Neuronal stem cell (in vitro differentiated cells): ENCODE results near the gene EYS.

Source experiments
- DNase-seq: peaks from one replicate; pipeline ENCODE4 v3.0.0-alpha.2; 2013; ENCODE audit warnings: low spot score
- H2AFZ ChIP-seq: one replicate; pipeline ENCODE4 v1.6.1; 2013; ENCODE audit warnings: mild to moderate bottlenecking, low read length, inconsistent platforms
- H2AK5ac ChIP-seq: 2 replicates; pipeline ENCODE4 v1.6.1; 2013; ENCODE audit warnings: low read depth, mild to moderate bottlenecking, inconsistent platforms, low read length, moderate library complexity, mixed read lengths
- H2BK120ac ChIP-seq: 2 replicates; pipeline ENCODE4 v1.6.1; 2013; ENCODE audit warnings: low read depth, mild to moderate bottlenecking, inconsistent platforms, low read length, moderate library complexity, mixed read lengths
- H2BK12ac ChIP-seq: one replicate; pipeline ENCODE4 v1.6.1; 2013; ENCODE audit warnings: low read length, inconsistent platforms
- H2BK15ac ChIP-seq: 2 replicates; pipeline ENCODE4 v1.6.1; 2013; ENCODE audit warnings: mild to moderate bottlenecking, low read length, inconsistent platforms, mixed read lengths
- H2BK5ac ChIP-seq: one replicate; pipeline ENCODE4 v1.6.1; 2013; ENCODE audit warnings: inconsistent platforms, mild to moderate bottlenecking, low read length, moderate library complexity
- H3K14ac ChIP-seq: one replicate; pipeline ENCODE4 v1.6.1; 2013; ENCODE audit warnings: low read length, inconsistent platforms
- H3K18ac ChIP-seq: 2 replicates; pipeline ENCODE4 v1.6.1; 2013; ENCODE audit warnings: low read length, inconsistent platforms
- H3K23ac ChIP-seq: 2 replicates; pipeline ENCODE4 v1.6.1; 2013; ENCODE audit warnings: low read depth, mild to moderate bottlenecking, mixed read lengths, low read length, inconsistent platforms; ENCODE audit not compliant: poor library complexity
- H3K27ac ChIP-seq: replicated peaks from 3 replicates; pipeline ENCODE4 v1.5.1; 2013; ENCODE audit warnings: low read length, inconsistent platforms
- H3K27me3 ChIP-seq, 3 experiments: 2 replicates each; pipeline ENCODE4 v1.6.1; 2013; ENCODE audit warnings: low read length in 3 of 3, mild to moderate bottlenecking in 2 of 3, inconsistent platforms in 1 of 3, low read depth in 1 of 3, mixed read lengths in 1 of 3, moderate library complexity in 1 of 3; ENCODE audit not compliant: control insufficient read depth in 3 of 3, insufficient read depth in 3 of 3
- H3K36me3 ChIP-seq, 2 donors: replicated peaks in 1 of 2; 2 replicates each; pipeline ENCODE4 v1.6.1; 2013; ENCODE audit warnings: low read length in 2 of 2; ENCODE audit not compliant: control insufficient read depth in 2 of 2, insufficient read depth in 2 of 2
- H3K4ac ChIP-seq: 2 replicates; pipeline ENCODE4 v1.6.1; 2013; ENCODE audit warnings: inconsistent platforms, mild to moderate bottlenecking, low read length, moderate library complexity
- H3K4me1 ChIP-seq, 2 donors: 1 replicate in 1 of 2; 2 replicates in 1 of 2; pipeline ENCODE4 v1.6.1; 2013; ENCODE audit warnings: low read length in 2 of 2, low read depth in 1 of 2; ENCODE audit not compliant: control insufficient read depth in 2 of 2, insufficient read depth in 1 of 2
- H3K4me2 ChIP-seq: one replicate; pipeline ENCODE4 v1.6.1; 2013; ENCODE audit warnings: mild to moderate bottlenecking, low read length, inconsistent platforms; ENCODE audit not compliant: insufficient read depth, poor library complexity, severe bottlenecking
- H3K4me3 ChIP-seq, 2 donors: 2 replicates each; pipeline ENCODE4 v1.5.1; 2013; ENCODE audit warnings: low read length in 2 of 2, mild to moderate bottlenecking in 2 of 2, inconsistent platforms in 1 of 2, moderate library complexity in 1 of 2
- H3K79me1 ChIP-seq: one replicate; pipeline ENCODE4 v1.6.1; 2013; ENCODE audit warnings: low read depth, mild to moderate bottlenecking, inconsistent platforms, low read length, moderate library complexity
- H3K9ac ChIP-seq: one replicate; pipeline ENCODE4 v1.6.1; 2013; ENCODE audit warnings: mild to moderate bottlenecking, low read depth, low read length, inconsistent platforms; ENCODE audit not compliant: poor library complexity
- H3K9me3 ChIP-seq, 2 donors: replicated peaks in 1 of 2; 2 replicates each; pipeline versions ENCODE3 to v1.6.1; 2013; ENCODE audit warnings: low read length in 2 of 2, mild to moderate bottlenecking in 2 of 2, inconsistent platforms in 1 of 2, low read depth in 1 of 2, mixed read lengths in 1 of 2, moderate library complexity in 1 of 2; ENCODE audit not compliant: control insufficient read depth in 2 of 2, insufficient read depth in 1 of 2
- H4K8ac ChIP-seq: one replicate; pipeline ENCODE4 v1.6.1; 2013; ENCODE audit warnings: low read depth, mild to moderate bottlenecking, inconsistent platforms, low read length, moderate library complexity
- H4K91ac ChIP-seq: one replicate; pipeline ENCODE4 v1.6.1; 2013; ENCODE audit warnings: low read length, low read depth, mild to moderate bottlenecking, inconsistent platforms; ENCODE audit not compliant: poor library complexity
- WGBS, 2 donors: extraction: QIAGEN DNeasy Blood & Tissue Kit; methylation state at CpG; one replicate each; pipeline ENCODE4 v1.1.7; 2013; ENCODE audit warnings: missing lambda C conversion rate in 2 of 2, mixed read lengths in 1 of 2; ENCODE audit not compliant: insufficient read length in 2 of 2, insufficient replicate concordance in 1 of 2; ENCODE audit errors: extremely low coverage in 2 of 2; 5-methylcytosine and 5-hydroxymethylcytosine counted together

The EYS gene

GRCh38 chr6:64811119-64811518 lies 895.9 kb downstream of the EYS start:
- Histone ChIP-seq H3K4me1 (no peaks in the 10 kb centered on the region), H3K9me3 (no peaks in the 10 kb centered on the region), H3K4ac (no peak overlapping the region), H3K79me1 (no peaks in the 10 kb centered on the region), H4K8ac (no peak overlapping the region), H3K27ac (no peak overlapping the region), H2BK15ac (no peak overlapping the region), H3K14ac (no peak overlapping the region), H3K9ac (no peak overlapping the region), H2BK120ac (no peak overlapping the region), H2BK5ac (no peak overlapping the region), H2BK12ac (no peak overlapping the region), H3K4me2 (no peak overlapping the region), H2AK5ac (no peak overlapping the region), H3K18ac (no peak overlapping the region), H4K91ac (no peak overlapping the region), H3K36me3 (no peaks in the 10 kb centered on the region), H3K27me3 (no peaks in the 10 kb centered on the region), H3K23ac (no peak overlapping the region), H2AFZ (no peak overlapping the region), H3K4me3 (no peak overlapping the region)
- WGBS, 2 donors = no CpG with 5 or more reads among the region's 1 CpG
- no peak for DNase-seq

- no peak for DNase-seq
- no peak overlapping the region for H3K27ac ChIP-seq
- H3K18ac ChIP-seq = no peak overlapping the region
- H3K27me3 ChIP-seq = no peaks in the 10 kb centered on the region
- no peak overlapping the region for H3K4ac ChIP-seq
- H3K9ac ChIP-seq = no peak overlapping the region
- no peak overlapping the region for H3K14ac ChIP-seq
- no peaks in the 10 kb centered on the region for H3K79me1 ChIP-seq
- H3K4me3 ChIP-seq = no peak overlapping the region
- no peak overlapping the region for H2BK12ac ChIP-seq
- no peaks in the 10 kb centered on the region for H3K36me3 ChIP-seq
- H3K9me3 ChIP-seq = peaks cover 6 to 7% of the 10 kb centered on the region in 2 donors
- H2AK5ac ChIP-seq = no peak overlapping the region
- no peak overlapping the region for H2BK5ac ChIP-seq
- no CpG with 5 or more reads among the region's 2 CpGs for whole genome bisulfite sequencing, 2 donors
- no peak overlapping the region for H2AFZ ChIP-seq
- H3K4me1 ChIP-seq = no peaks in the 10 kb centered on the region
- no peak overlapping the region for H2BK120ac ChIP-seq
- no peak overlapping the region for H3K23ac ChIP-seq
- H4K91ac ChIP-seq = no peak overlapping the region
- H3K4me2 ChIP-seq = no peak overlapping the region
- H4K8ac ChIP-seq = no peak overlapping the region
- no peak overlapping the region for H2BK15ac ChIP-seq
These were observed 899.2 kb downstream of the EYS start for GRCh38 chr6:64807785-64808184.

- H3K27me3 ChIP-seq = no peaks in the 10 kb centered on the region
- no peak overlapping the region for H3K9ac ChIP-seq
- no peak overlapping the region for H3K4me2 ChIP-seq
- H3K9me3 ChIP-seq = peaks cover 7% of the 10 kb centered on the region in 2 donors
- no peak overlapping the region for H2BK12ac ChIP-seq
- DNase-seq = no peak
- H2AFZ ChIP-seq = no peak overlapping the region
- no peaks in the 10 kb centered on the region for H3K4me1 ChIP-seq
- no peaks in the 10 kb centered on the region for H3K79me1 ChIP-seq
- no peak overlapping the region for H3K4ac ChIP-seq
- no peak overlapping the region for H3K27ac ChIP-seq
- H2BK5ac ChIP-seq = no peak overlapping the region
- no peak overlapping the region for H3K4me3 ChIP-seq
- H3K36me3 ChIP-seq = no peaks in the 10 kb centered on the region
- H2BK120ac ChIP-seq = no peak overlapping the region
- no peak overlapping the region for H2AK5ac ChIP-seq
- WGBS, 2 donors = no CpG with 5 or more reads among the region's 9 CpGs
- H2BK15ac ChIP-seq = no peak overlapping the region
- peak overlapping the region; percentile 75 for H3K14ac ChIP-seq
- no peak overlapping the region for H4K8ac ChIP-seq
- H3K23ac ChIP-seq = no peak overlapping the region
- H3K18ac ChIP-seq = no peak overlapping the region
- H4K91ac ChIP-seq = no peak overlapping the region
These were observed 903.4 kb downstream of the EYS start for GRCh38 chr6:64803470-64804166.

- no peak overlapping the region for H4K91ac ChIP-seq
- no peaks in the 10 kb centered on the region for H3K27me3 ChIP-seq
- no peaks in the 10 kb centered on the region for H3K9me3 ChIP-seq
- H2BK12ac ChIP-seq = no peak overlapping the region
- H3K36me3 ChIP-seq = no peaks in the 10 kb centered on the region
- H3K4me3 ChIP-seq = no peak overlapping the region
- no CpG with 5 or more reads among the region's 4 CpGs for WGBS, 2 donors
- H2AFZ ChIP-seq = no peak overlapping the region
- no peaks in the 10 kb centered on the region for H3K79me1 ChIP-seq
- no peak overlapping the region for H3K14ac ChIP-seq
- no peak overlapping the region for H4K8ac ChIP-seq
- no peaks in the 10 kb centered on the region for H3K4me1 ChIP-seq
- H2BK120ac ChIP-seq = no peak overlapping the region
- H3K9ac ChIP-seq = no peak overlapping the region
- no peak overlapping the region for H3K27ac ChIP-seq
- no peak overlapping the region for H3K18ac ChIP-seq
- no peak for DNase-seq
- H2BK15ac ChIP-seq = no peak overlapping the region
- no peak overlapping the region for H2BK5ac ChIP-seq
- no peak overlapping the region for H3K4ac ChIP-seq
- H3K4me2 ChIP-seq = no peak overlapping the region
- no peak overlapping the region for H2AK5ac ChIP-seq
- no peak overlapping the region for H3K23ac ChIP-seq
These were observed 914.5 kb downstream of the EYS start for GRCh38 chr6:64792534-64792933.
